Right renal pelvis (tissue), 4 donors: Measurements from ENCODE around the gene TXNDC15. TPM values are rescaled to one million over a fixed set of nuclear protein-coding genes. Genes with fewer than 3 reads are reported as not detected.
"Not testable (repeated sequence)": the region's sequence is repeated elsewhere in the genome, so short reads cannot be mapped to it uniquely, and the experiment has no call there.

Experiments used
- DNase-seq, 4 donors: peaks; one replicate each; pipeline ENCODE4 v3.0.0-alpha.2; 2013; ENCODE audit warnings: low read depth in 4 of 4, low spot score in 3 of 4, missing footprints in 1 of 4
- polyA plus RNA-seq, 4 donors: library from polyadenylated mRNA; unstranded; fragments of 120-200 nt; gene quantifications; one replicate each; pipeline ENCODE4 v1.2.1, GENCODE V29; 2013; ENCODE audit not compliant: insufficient read length in 4 of 4

TXNDC15 gene
- polyA plus RNA-seq, 4 donors, result 80.1 to 98.4 (median 95.5) TPM

GRCh38 chr5:134874831-134875655 is 872 bp downstream of the TXNDC15 start:
- peak; percentile 18 to 41 (median 30) for DNase-seq

DNA sequence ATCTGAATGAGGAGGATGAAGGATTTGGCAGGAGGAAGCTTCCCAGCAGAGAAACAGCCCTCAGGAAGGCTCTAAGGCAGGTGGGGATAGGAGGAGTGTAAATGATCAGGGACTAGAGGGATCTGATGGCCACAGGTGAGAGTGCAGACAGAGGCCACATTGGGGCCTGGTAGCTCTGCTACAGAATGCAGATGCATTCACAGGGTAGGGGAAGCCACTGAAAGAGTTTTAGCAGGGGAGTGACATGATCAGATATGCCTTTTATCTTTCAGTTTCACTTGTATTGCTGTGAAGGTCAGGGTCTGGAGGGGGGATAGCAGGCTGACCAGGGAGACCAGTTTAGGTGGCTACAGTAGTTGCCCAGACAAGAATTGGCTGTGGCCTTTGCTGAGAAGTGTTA is 3.0 kb downstream of the TXNDC15 start:
- DNase-seq, result no peak

DNA sequence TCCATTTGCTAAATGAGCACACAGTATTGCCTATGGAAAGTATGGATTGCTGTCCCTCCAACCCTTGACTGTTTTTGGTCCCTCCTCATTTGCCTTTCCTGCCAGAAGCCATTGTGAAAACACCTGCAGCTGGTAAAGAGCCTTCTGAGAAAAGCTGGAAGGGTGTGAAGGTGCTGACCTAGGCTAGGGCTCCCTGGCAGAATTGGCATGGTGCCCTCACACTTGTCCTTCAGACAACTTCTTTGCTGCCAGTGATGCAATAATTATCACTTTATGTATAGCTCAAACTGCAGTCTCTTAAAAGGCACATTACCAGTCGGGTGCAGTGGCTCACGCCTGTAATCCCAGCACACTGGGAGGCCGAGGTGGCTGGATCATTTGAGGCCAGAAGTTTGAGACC is 4.2 kb downstream of the TXNDC15 start:
- DNase-seq, result no peak

GRCh38 chr5:134879456-134879855 is 5.3 kb downstream of the TXNDC15 start:
- no peak for DNase-seq

DNA sequence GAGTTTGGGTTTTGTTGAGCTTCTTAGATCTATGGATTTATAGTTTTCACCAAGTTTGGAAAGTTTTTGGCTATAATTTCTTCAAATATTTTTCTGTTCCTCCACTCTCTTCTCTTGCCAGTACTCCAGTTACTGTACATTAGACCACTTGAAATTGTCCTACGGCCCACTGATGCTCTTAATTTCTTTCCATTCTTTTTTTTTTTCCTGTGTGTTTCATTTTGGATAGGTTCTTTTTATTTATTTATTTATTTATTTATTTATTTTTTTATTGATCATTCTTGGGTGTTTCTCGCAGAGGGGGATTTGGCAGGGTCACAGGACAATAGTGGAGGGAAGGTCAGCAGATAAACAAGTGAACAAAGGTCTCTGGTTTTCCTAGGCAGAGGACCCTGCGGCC is 6.8 kb downstream of the TXNDC15 start:
- DNase-seq, result not testable (repeated sequence)

DNA sequence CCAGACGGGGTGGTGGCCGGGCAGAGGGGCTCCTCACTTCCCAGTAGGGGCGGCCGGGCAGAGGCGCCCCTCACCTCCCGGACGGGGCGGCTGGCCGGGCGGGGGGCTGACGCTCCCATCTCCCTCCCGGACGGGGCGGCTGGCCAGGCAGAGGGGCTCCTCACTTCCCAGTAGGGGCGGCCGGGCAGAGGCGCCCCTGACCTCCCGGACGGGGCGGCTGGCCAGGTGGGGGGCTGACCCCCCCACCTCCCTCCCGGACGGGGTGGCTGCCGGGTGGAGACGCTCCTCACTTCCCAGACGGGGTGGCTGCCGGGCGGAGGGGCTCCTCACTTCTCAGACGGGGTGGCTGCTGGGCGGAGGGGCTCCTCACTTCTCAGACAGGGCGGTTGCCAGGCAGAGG is 7.5 kb downstream of the TXNDC15 start:
- not testable (repeated sequence) for DNase-seq

GRCh38 chr5:134887593-134888159 is 13.5 kb downstream of the TXNDC15 start:
- DNase-seq, result no peak

DNA sequence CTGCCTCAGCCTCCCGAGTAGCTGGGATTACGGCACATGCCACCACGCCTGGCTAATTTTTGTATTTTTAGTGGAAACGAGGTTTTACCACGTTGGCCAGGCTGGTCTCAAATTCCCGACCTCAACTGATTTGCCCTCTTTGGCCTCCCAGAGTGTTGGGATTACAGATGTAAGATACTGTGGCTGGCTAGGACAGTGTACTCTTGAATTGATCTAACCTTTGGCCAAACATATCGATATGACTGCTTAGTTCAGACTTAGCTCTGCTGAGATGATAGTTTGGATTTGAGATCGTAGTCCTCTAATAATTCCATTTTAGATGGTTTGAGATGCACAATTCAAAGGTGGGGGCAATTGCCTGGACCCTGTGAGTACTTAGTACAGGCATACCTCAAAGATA is 15.2 kb downstream of the TXNDC15 start:
- no peak for DNase-seq

- no peak for DNase-seq
Observed at GRCh38 chr5:134891473-134891872, 17.3 kb downstream of the TXNDC15 start.

DNA sequence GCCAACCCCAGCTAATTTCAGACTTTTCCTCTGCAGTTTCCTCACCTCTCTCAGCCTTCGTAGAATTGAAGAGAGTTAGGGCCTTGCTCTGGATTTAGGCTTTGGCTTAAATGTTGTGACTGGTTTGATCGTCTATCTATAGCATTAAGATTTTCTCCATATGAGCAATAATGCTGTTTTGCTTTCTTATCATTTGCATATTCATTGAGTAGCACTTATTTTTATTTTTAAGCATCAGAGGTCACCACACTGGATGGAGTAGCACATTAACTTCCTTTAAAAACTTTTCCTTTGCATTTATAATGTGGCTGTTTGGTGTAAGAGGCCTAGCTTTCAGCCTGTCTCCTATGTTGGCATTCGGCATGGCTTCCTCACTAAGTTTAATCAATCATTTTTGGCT is 18.1 kb downstream of the TXNDC15 start:
- DNase-seq, result no peak

DNA sequence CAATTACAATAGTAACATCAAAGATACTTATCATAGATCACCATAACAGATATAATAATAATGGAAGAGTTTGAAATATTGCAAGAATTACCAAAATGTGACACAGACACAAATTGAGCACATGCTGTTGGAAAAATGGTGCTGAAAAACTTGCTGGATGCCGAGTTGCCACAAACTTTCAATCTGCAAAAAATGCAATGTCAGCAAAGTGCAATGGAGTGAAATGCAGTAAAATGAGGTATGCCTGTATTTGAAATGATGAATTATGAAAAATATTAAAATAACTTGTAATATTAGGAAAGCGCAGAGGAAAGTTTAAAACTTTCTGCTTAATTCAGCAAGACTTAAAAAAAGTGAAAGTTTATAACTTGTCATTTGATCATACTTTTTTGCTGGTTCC is 18.8 kb downstream of the TXNDC15 start:
- no peak for DNase-seq

GRCh38 chr5:134893748-134894505 is 19.8 kb downstream of the TXNDC15 start:
- no peak for DNase-seq

- no peak for DNase-seq
Observed at GRCh38 chr5:134902071-134902801, 28.1 kb downstream of the TXNDC15 start.

- peak; percentile 82 to 90 (median 83) for DNase-seq
Observed at GRCh38 chr5:134904610-134905245, 30.6 kb downstream of the TXNDC15 start, which contains the start of gene PCBD2. Gene PCBD2 (plus strand): TSS chr5:134905131. CDS start chr5:134905140, 9 bp downstream.

DNA sequence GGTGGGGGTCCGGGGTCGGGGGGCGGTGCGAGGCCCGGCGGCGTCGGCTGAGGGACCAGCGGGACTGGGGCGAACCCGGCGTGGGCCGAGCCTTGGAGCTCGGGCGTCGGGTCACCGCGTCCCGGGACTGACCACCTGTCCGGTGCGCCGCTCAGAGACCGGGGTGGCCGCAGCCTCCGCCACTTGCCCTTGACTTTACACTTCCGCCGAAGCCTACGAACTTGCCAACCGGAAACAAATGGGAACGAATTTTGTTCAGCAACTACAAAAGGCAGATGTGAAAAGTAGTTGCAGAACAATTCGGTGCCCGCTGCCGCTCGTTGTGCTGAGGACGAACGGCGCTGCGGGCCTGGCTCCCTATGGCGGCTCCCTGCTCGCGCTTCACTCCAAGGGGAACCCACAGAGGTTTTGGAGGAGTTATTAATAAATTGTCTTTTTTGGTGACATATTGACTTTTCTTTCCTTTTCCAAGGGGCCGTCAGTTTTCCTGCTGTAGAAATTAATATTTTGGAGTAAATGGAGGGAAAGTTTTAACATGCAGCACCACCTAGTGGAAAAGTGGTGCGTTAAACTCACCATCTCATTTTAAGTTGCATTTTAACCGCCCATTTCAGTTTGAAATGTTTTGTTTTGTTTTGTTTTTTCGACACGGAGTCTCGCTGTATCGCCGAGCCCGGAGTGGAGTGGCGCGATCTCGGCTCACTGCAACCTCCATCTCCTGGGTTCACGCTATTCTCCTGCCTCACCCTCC is 31.2 kb downstream of the TXNDC15 start:
- peak; percentile 67 to 73 (median 71) for DNase-seq

GRCh38 chr5:134906811-134907210 is 32.6 kb downstream of the TXNDC15 start:
- no peak for DNase-seq

GRCh38 chr5:134910752-134911151 is 36.6 kb downstream of the TXNDC15 start:
- DNase-seq, result not testable (repeated sequence)

- no peak for DNase-seq
Observed at GRCh38 chr5:134911285-134912206, 37.4 kb downstream of the TXNDC15 start.
